HG02759 (cell line): ENCODE data around the gene VEGFD.
"Not testable (repeated sequence)": the region's sequence is repeated elsewhere in the genome, so short reads cannot be mapped to it uniquely, and the experiment has no call there.

Source experiments
- ATAC-seq: cut with Tn5 transposase; IDR thresholded peaks from one replicate; pipeline ENCODE4 v1.9.1; 2021; ENCODE audit warnings: mild to moderate bottlenecking, moderate library complexity; ENCODE audit not compliant: unreplicated experiment

The VEGFD gene

GRCh38 chrX:15314472-15314871 is 69.7 kb downstream of the VEGFD start:
- no peak for ATAC-seq

DNA sequence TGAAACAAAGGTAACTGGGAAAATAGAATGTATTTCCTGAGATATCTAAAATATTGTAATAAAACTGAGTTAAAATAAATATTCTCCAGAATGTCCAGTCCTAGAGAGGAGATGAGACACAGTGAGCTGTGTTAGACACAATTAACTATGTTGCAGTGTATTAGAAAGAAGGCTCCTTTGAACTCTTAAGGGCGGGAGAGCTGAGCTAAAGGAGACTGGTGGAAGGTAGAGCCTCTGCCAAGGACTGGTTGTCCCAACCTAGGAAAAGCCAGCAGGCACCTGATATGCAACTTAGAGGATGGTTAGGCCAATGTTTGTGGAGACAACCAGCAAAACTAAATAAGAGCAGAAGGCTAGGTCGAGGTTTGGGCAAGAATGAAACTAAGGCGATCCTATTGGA is 73.1 kb downstream of the VEGFD start:
- ATAC-seq: no peak

GRCh38 chrX:15310117-15310516 is 74.1 kb downstream of the VEGFD start:
- no peak for ATAC-seq

DNA sequence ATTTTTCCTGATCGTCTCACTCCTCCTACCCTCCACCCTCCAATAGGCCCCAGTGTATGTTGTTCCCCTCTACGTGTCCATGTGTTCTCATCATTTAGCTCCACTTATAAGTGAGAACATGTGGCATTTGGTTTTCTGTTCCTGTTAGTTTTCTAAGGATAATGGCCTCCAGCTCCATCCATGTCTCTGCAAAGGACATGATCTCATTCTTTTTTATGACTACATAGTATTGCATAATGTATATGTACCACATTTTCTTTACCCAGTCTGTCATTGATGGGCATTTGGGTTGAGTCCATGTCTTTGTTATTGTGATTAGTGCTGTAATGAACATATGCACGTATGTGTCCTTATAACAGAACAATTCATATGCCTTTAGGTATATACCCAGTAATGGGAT is 78.3 kb downstream of the VEGFD start:
- not testable (repeated sequence) for ATAC-seq

DNA sequence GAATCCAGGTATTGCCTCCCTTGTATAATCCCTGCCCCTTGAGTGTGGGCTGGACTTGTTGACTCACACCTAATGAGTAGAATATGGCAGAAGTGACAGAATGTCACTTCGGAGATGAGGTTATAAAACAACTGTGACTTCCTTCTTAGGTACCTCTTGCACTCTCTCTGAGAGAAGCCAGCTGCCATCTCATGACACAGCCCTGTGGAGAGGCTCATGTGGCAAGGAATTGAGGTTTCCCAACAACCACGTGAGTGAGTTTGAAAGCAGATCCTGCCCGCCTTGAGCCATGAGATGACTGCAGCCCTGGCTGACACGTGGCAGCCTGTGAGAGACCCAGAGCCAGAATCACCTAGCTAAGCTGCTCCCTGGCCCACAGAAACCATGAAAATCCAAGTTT is 82.3 kb downstream of the VEGFD start:
- ATAC-seq: no peak

DNA sequence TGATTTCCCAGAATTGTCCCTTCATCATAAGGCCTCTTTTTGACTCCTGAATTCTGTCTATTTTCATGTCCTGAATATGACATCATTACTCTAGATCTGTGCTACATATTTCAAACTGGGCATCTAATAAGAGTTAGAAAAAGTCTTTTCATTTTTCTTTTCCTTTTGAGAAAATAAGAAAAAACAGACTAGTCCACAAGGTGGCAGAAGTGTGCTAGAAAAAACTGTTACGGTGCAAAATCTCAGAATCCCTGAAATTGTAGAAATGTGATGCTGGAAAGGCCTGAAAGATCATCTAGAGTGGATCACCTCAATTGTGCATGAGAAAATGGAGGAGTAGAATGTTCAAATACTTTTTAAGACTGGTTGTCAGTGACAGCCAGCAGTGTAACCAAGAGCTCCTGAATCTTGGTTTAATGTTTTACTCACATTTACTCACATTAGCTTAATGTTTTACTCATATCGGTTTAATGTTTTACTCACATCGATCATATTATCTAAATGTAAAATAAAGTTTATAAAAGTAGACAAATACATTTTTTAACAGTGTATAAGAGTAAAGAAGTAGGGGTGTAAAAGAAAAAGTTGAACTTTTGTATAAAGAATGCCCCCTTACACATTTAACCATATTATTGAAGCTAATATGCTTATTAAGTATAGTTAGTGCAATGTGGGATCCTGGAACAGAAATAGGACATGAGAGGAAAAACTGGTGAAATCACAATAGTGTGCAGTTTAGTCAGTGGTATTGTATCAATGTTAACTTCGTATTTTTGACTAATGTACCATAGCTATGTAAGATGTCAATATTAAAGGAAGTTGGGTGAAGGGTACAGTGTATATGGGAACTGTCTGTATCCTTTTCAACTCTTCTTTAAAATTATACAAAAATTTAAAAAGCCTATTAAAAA is 84.0 kb downstream of the VEGFD start:
- ATAC-seq: no peak

- ATAC-seq: no peak
Observed at GRCh38 chrX:15298780-15299179, 85.4 kb downstream of the VEGFD start.

DNA sequence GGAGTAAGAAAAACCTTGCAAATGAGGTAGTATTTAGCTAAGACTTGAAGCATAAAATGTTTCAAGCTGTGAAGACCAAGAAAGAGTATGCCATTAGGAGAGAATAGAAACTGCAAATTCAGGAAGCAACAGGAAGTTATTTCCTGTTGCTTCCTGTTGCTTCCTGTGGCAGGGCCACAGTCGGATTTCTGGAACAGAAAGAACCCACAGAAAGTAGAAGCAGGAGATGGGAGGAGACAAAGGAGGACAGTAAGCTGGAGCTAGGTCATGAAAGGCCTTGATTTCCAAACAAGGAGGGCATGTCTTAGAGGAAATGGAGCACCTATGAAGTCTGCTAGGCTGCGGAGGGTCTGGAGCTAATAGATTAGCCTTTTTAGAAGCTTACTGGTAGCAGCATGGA is 86.0 kb downstream of the VEGFD start:
- ATAC-seq: no peak
